Stimulated activated CD8-positive, alpha-beta memory T cell treated with anti-CD3 and anti-CD28 coated beads, Interleukin-12 subunit alpha, Interleukin-12 subunit beta, amount 100 ng/mL, for 4 hours (primary cell): ENCODE data around the gene HMBS.

Experiments used
- DNase-seq: peaks from one replicate; pipeline ENCODE4 v3.0.0-alpha.2; 2020; ENCODE audit warnings: low read depth

The HMBS gene

DNA sequence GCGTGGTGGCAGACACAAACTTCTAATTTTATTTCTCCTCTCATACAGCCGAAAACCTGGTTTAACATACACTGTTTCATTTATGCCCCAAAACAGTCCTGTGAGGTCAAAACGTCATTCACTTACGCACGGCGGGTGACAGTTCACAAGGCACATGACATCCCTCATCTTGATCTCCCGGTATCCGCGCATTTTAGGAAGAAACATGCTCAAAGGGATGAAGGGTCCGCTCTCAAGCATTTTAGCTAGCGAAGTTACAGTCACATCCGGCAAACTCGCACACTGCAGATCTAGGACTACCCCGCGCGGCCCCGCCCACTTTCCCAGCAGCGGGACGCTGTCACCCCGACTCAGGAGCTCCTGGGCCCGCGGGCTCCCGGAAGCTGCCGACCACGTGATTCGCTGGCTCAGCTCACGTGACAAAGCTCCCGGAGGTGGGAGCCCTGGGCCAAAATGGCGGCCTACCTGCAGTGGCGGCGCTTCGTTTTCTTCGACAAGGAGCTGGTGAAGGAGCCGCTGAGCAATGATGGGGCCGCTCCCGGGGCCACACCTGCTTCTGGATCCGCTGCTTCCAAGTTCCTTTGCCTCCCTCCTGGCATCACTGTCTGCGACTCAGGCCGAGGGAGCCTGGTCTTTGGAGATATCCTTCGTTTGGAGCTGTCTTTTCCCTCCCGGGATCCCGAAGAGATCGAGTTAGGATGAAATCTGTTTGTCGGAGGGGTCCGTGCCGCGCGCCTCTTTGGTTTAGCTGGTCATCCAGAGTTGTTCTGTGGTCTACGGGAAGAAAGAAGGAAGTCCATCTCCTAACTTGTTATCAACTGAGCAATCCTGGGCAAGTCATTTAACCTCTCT is 17.1 kb upstream of the HMBS start, which contains the start of gene VPS11:
Gene VPS11 (plus strand): TSS at position 448 of the 852 bp plus-strand sequence. CDS start 6 bp downstream, at position 454.
- peak; percentile 94 for DNase-seq

- no peak for DNase-seq
These were observed 6.8 kb upstream of the HMBS start for GRCh38 chr11:119077839-119078238.

GRCh38 chr11:119078675-119079420 is 5.8 kb upstream of the HMBS start:
- DNase-seq, result no peak

- DNase-seq, result no peak
These were observed 2.9 kb upstream of the HMBS start for GRCh38 chr11:119081682-119082260.

DNA sequence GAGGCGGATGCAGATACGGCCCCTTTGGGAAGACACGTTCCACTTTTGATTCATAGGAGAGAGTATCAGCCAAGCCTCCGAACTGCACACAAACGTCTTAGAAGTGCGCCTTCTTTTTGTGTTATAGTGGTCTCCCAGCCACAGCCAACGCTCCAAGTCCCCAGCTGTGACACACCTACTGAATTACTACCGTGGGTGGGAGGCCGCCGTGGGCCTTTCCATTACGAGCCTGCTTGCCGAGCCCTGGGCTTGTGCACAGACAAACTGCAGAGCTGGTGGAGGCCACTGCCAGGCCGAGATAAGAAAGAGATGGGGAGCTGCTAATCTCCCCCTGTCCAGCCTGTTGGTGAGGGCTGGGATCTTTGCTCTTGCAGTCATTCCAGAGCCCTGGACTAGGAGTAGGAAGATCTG is 761 bp downstream of the HMBS start:
- peak; percentile 37 for DNase-seq

DNA sequence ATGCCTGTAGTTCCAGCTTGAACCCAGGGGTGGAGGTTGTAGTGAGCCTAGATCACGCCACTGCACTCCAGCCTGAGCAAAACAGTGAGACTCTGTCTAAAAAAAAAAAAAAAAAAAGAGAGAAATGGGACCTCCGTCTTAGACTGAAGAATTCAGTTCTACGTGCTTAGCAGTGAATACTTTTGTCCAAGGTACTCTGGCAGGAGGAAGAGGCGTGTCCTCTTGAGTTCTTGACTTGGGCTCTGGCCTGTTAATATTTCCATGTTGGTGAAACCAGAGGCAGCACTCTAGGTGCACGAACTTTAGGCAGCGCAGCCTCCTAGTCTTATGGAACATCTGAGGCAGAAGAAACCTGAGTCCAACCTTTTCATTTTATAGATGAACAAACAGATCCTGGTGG is 2.4 kb downstream of the HMBS start:
- DNase-seq, result no peak

- no peak for DNase-seq
These were observed 3.1 kb downstream of the HMBS start for GRCh38 chr11:119087747-119088241.

DNA sequence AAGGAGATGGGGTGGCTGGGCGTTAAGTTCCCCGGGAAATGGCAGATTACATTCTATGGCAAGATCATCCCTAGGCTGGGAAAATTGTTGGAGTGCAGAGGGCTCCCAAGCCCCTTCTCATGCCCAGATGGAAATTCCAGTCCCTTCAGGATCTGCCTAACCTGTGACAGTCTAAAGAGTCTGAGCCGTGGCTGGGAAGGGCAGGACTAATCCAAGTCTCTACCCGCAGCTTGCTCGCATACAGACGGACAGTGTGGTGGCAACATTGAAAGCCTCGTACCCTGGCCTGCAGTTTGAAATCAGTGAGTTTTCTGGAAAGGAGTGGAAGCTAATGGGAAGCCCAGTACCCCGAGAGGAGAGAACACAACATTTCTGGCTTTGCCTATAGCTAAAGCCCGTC is 3.7 kb downstream of the HMBS start:
- no peak for DNase-seq

DNA sequence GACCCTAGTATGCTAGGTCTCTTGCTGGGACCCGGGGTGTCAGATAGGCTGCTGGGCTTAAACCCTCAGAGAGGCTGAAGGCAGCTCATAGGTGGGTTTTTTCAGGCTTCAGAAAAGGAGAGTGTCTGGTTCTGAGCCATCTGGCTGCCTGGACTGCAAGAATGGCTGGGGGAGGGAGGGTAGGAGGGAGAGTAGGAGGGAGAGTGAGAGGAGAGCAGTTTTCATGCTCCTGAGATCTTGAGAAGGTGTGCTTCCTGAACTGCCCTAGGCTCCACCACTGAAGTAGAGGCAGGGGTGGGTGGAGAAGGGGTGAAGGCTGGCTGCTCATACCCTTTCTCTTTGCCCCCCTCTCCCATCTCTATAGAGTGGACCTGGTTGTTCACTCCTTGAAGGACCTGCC is 4.6 kb downstream of the HMBS start:
- DNase-seq, result no peak

GRCh38 chr11:119091178-119091577 is 6.5 kb downstream of the HMBS start:
- no peak for DNase-seq

GRCh38 chr11:119091966-119092879 is 7.5 kb downstream of the HMBS start:
- no peak for DNase-seq

GRCh38 chr11:119092880-119093842 is 8.5 kb downstream of the HMBS start:
- DNase-seq, result no peak

GRCh38 chr11:119093942-119094815 is 9.5 kb downstream of the HMBS start:
- DNase-seq, result peak; percentile 55

- peak; percentile 53 for DNase-seq
These were observed 10.1 kb downstream of the HMBS start for GRCh38 chr11:119094816-119095065.

GRCh38 chr11:119095066-119095880 is 10.6 kb downstream of the HMBS start:
- peak; percentile 97 for DNase-seq

DNA sequence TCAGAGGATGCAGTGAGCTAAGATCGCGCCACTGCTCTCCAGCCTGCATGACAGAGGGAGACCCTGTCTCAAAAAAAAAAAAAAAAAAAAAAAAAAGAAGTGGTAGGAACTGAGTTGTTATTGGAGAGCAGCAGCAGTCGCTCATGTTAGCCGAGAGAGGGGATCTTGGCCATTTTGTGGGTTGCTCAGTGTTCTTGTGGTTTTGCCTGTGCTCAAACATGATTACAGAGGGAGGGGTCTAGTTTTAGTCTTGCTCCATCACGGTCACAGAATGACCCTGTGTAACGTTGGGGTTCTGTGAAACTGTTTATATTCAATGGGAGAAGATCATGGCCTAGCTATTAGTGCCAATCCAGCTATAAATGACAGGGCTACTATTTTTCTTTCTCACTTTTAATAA is 15.0 kb downstream of the HMBS start:
- DNase-seq, result no peak

GRCh38 chr11:119100246-119100970 is 15.7 kb downstream of the HMBS start:
- DNase-seq, result no peak
